ENCODE data around the gene RPE. TPM values are rescaled to one million over a fixed set of nuclear protein-coding genes. Genes with fewer than 3 reads are reported as not detected.

The RPE gene
- total RNA-seq, 1 experiment from 2014 or later, result 67.8 TPM

GRCh38 chr2:210050885-210051284, 48.4 kb downstream of the RPE start:
- no CpG with 5 or more reads among the region's 1 CpG for WGBS (ENCODE audit: extremely low coverage, insufficient read length, low lambda C conversion rate)
- H4K8ac ChIP-seq (replicated peaks; ENCODE audit: insufficient read length, low read depth, low read length), result no peak overlapping the region
- no peaks in the 10 kb centered on the region for H3K79me2 ChIP-seq (ENCODE audit: insufficient read depth, low read length)
- H4K5ac ChIP-seq (ENCODE audit: insufficient read length, low read depth, low read length), result no peak overlapping the region
- TF ChIP-seq, protein P1, sequence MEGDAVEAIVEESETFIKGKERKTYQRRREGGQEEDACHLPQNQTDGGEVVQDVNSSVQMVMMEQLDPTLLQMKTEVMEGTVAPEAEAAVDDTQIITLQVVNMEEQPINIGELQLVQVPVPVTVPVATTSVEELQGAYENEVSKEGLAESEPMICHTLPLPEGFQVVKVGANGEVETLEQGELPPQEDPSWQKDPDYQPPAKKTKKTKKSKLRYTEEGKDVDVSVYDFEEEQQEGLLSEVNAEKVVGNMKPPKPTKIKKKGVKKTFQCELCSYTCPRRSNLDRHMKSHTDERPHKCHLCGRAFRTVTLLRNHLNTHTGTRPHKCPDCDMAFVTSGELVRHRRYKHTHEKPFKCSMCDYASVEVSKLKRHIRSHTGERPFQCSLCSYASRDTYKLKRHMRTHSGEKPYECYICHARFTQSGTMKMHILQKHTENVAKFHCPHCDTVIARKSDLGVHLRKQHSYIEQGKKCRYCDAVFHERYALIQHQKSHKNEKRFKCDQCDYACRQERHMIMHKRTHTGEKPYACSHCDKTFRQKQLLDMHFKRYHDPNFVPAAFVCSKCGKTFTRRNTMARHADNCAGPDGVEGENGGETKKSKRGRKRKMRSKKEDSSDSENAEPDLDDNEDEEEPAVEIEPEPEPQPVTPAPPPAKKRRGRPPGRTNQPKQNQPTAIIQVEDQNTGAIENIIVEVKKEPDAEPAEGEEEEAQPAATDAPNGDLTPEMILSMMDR (conservative IDR thresholded peaks at IDR 0.05), result no peak
- H3T11ph ChIP-seq (ENCODE audit: low read length), result no peak overlapping the region
- no peak overlapping the region for H2AK5ac ChIP-seq (ENCODE audit: insufficient read length, low read length)
- no peaks in the 10 kb centered on the region for H3K79me1 ChIP-seq (ENCODE audit: insufficient read depth, low read depth, low read length, poor library complexity, severe bottlenecking)
- H3K4me2 ChIP-seq (ENCODE audit: insufficient read depth, insufficient read length, low read length), result no peak overlapping the region
- H3K4me1 ChIP-seq (ENCODE audit: insufficient read depth, low read length), result no peaks in the 10 kb centered on the region
- Mint-ChIP-seq H3K4me3 (no peak overlapping the region), H3K9me3 (peaks cover 26 to 36% of the 10 kb centered on the region in 2 experiments), H3K36me3 (ENCODE audit: insufficient read depth in 1 of 3, low read depth in 3 of 3) (peaks cover 21 to 43% (median 30%) of the 10 kb centered on the region in 3 experiments), H3K4me1 (peaks cover 8 to 10% of the 10 kb centered on the region in 2 experiments; a peak in 2 of 4 replicates), H3K27me3 (ENCODE audit: low read depth) (no peaks in the 10 kb centered on the region), H3K27ac (no peak overlapping the region)
- H3K56ac ChIP-seq (ENCODE audit: insufficient read length, low read depth, low read length), result no peak overlapping the region
- H3K23me2 ChIP-seq (ENCODE audit: insufficient read length, low read depth, low read length, poor library complexity, severe bottlenecking), result no peaks in the 10 kb centered on the region
- no peaks in the 10 kb centered on the region for H3K27me3 ChIP-seq (ENCODE audit: insufficient read depth, low read length)
- no peak for DNase-seq
- peaks cover 2% of the 10 kb centered on the region for H3K9me3 ChIP-seq (ENCODE audit: control insufficient read depth, low read depth, low read length)
- H3K23ac ChIP-seq (ENCODE audit: insufficient read length, low read depth, low read length), result no peak overlapping the region
- H4K20me1 ChIP-seq (ENCODE audit: control insufficient read depth, insufficient read depth, insufficient read length), result no peaks in the 10 kb centered on the region
- no peak overlapping the region for H3K9ac ChIP-seq (ENCODE audit: extremely low read depth, insufficient read length, low read length)
- no peak overlapping the region for H2BK15ac ChIP-seq (ENCODE audit: low read depth, low read length)
- H3K27ac ChIP-seq (ENCODE audit: insufficient read length, low read depth, low read length), result no peak overlapping the region
- no peak overlapping the region for H3K18ac ChIP-seq (ENCODE audit: insufficient read length, low read depth, low read length)
- H2BK120ac ChIP-seq (ENCODE audit: low read depth, low read length, poor library complexity, severe bottlenecking), result no peak overlapping the region
- H3K14ac ChIP-seq (ENCODE audit: insufficient read depth, low read length), result no peak overlapping the region
- no peak overlapping the region for H2AFZ ChIP-seq (ENCODE audit: low read length)
- no peak overlapping the region for H4K91ac ChIP-seq (ENCODE audit: insufficient read length, low read depth, low read length)
- H2BK20ac ChIP-seq (ENCODE audit: low read depth, low read length, poor library complexity, severe bottlenecking), result no peak overlapping the region
- no peak overlapping the region for H2BK12ac ChIP-seq (ENCODE audit: insufficient read length, low read depth, low read length)
- no peak overlapping the region for H2BK5ac ChIP-seq (ENCODE audit: insufficient read length, low read length)
- H3K4ac ChIP-seq (ENCODE audit: low read depth, low read length), result no peak overlapping the region

Measured in H9 (cell line).